Astrocyte of the cerebellum (primary cell): ENCODE data around the gene IGSF21.

Source experiments
- DNase-seq: peaks from one replicate; pipeline ENCODE4 v3.0.0-alpha.2; 2011; ENCODE audit warnings: low read depth
- H3K4me3 ChIP-seq: 2 replicates; pipeline ENCODE4 v1.5.1; 2011; ENCODE audit warnings: mild to moderate bottlenecking, low read depth, low read length, moderate library complexity
- in situ Hi-C: cut with HindIII; loops from 2 replicates; pipeline ENCODE4 v1.10.0; 2017; ENCODE audit warnings: low sequenced_read_pairs
- TF ChIP-seq, protein P1 (sequence below): IDR thresholded peaks from 2 replicates; pipeline ENCODE4 v1.5.1; 2012; ENCODE audit warnings: low read length, low read depth, moderate library complexity, mild to moderate bottlenecking; ENCODE audit errors: missing control alignments

The IGSF21 gene

DNA sequence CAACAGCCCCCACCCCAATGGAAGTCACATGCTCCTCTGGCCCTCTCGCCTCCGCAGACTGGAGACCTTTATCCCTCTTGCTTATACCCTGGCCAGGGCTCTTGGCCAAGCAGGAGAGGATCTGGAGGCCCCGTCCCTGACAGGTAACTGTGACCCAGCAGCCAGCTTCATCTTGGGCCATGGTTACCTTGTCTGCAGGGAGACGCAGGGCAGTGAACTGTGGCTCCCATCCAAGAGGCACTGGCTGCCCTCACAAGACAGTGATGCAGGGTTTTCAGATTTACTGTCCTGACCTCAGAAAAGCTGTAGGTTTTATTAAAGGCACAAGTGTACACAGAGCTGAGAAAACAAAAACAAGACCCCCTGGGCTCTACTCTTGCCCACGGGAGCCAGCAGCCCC is 276.5 kb downstream of the IGSF21 start:
- in situ Hi-C loops: no loop called here
- no peak overlapping the region for H3K4me3 ChIP-seq
- TF ChIP-seq, protein P1, sequence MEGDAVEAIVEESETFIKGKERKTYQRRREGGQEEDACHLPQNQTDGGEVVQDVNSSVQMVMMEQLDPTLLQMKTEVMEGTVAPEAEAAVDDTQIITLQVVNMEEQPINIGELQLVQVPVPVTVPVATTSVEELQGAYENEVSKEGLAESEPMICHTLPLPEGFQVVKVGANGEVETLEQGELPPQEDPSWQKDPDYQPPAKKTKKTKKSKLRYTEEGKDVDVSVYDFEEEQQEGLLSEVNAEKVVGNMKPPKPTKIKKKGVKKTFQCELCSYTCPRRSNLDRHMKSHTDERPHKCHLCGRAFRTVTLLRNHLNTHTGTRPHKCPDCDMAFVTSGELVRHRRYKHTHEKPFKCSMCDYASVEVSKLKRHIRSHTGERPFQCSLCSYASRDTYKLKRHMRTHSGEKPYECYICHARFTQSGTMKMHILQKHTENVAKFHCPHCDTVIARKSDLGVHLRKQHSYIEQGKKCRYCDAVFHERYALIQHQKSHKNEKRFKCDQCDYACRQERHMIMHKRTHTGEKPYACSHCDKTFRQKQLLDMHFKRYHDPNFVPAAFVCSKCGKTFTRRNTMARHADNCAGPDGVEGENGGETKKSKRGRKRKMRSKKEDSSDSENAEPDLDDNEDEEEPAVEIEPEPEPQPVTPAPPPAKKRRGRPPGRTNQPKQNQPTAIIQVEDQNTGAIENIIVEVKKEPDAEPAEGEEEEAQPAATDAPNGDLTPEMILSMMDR: no peak
- DNase-seq: no peak

DNA sequence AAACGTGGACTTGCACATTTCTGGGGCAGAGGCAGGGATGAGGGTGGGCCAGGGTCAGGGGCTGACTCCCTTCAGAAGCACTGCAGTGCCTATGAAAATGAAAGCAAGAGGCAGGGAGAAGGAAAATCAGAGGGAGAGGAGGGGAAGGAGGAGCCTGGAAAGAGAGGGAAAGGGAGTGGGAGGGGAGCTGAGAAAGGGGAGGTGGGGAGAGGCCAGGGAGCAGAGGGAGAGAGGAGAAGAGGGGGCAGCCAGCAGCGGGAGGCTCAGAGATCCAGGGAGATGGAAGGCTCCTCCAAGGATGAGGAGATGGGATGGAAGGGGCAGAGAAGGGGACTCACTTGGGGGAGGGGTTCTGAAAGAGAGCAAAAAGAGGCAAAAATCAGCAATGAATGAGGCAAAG is 276.9 kb downstream of the IGSF21 start:
- no peak for DNase-seq
- in situ Hi-C loops: no loop called here
- H3K4me3 ChIP-seq: no peak overlapping the region
- TF ChIP-seq, protein P1: no peak

DNA sequence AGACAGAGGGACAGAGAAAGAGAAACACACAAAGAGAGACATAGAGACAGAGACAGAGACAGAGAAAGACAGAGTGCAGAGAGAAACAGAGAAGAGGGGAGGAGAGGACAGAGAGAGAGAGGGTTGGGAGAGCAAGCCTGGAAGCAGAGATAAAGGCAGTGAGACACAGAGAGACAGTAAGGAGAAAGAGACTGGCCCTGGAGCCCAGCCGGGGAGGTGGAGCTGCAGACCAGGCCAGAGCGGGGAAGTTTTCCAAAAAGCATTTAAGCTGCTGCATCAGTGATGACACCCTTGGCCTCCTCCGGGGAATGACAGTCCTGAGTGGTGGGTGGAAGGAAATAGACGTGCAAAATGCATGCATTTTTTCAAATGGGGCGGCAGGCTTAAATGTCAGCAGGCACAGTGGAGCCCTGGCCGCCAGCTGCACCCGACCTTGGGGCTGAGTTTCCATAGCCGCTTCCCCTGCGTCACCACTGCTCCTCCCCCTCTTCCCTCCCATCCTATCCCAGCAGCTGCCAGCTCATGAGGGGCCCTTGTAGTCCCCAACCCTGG is 277.7 kb downstream of the IGSF21 start:
- TF ChIP-seq, protein P1: no peak
- H3K4me3 ChIP-seq: no peak overlapping the region
- in situ Hi-C loops: no loop called here
- no peak for DNase-seq

DNA sequence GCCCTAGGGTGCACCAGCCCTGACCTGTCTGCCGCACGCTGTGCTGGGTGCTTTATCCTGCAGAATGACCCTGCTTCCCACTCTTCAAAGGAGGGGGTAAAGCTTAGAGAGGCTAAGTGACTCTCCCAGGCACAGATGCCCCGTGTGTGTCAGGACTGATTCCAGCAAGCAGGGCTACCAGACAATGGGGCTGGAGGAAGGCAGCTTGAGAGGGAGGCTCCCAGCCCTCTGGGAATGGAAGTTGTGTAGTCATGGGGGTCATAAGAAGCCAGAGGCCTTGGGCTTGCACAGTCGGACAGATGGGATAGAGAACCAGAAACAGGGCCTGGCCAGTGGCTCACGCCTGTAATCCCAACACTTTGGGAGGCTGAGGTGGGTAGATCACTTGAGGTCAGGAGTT is 279.0 kb downstream of the IGSF21 start:
- in situ Hi-C loops: no loop called here
- H3K4me3 ChIP-seq: no peak overlapping the region
- TF ChIP-seq, protein P1: no peak
- DNase-seq: no peak

DNA sequence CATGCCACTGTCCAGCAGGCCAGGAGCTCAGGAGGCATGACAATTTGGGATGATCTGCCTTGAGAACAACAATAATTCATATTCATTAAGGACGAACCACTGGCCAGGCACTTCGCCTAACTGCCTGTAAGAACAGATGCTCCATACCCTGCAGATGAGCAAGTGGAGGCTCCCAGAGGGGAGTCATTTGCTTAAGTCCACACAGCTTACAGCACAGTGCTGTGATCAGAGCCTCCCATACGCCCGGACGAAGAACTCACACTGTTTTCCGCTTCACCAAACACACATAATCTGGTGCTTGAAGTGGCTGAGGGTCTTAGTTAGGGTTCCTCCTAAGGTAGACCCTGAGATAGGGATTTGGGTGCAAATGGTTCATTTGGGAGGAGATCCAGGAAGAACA is 279.7 kb downstream of the IGSF21 start:
- TF ChIP-seq, protein P1: no peak
- in situ Hi-C loops: no loop called here
- no peak for DNase-seq

DNA sequence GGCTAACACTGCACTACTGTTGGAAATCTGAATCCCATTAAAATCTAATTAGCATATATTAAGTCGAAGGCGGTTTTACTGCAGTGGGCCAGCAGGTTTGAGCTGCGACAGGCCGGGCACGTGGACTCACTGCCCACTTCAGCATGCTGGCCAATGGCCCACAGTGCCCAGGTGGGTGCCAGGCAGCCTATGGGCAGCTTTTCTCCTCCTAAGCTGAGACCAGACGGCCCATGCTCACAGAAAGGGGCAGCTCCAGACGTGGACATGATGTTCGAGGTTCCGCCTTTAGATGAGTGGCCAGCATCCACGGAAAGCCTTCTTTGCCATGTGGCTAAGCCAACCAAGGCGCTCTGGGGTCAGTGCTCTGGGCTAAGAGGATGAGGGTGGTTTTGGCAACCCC is 283.4 kb downstream of the IGSF21 start:
- no peak for DNase-seq
- in situ Hi-C loops: no loop called here
- no peak overlapping the region for H3K4me3 ChIP-seq
- TF ChIP-seq, protein P1: no peak

More for the DNA sequence above, 279.7 kb downstream of the IGSF21 start:
- H3K4me3 ChIP-seq: no peak overlapping the region
